G401.6 (cell line): ENCODE results near the gene OR10H3.
"Not testable (repeated sequence)": the region's sequence is repeated elsewhere in the genome, so short reads cannot be mapped to it uniquely, and the experiment has no call there.

Source experiments
- FAIRE-seq: peaks from 2 replicates; lab custom pipeline; 2012; peaks lifted over from hg19 to GRCh38; lab: Jason Lieb, UNC

The OR10H3 gene

GRCh38 chr19:15779756-15780476, 42.1 kb downstream of the OR10H3 start:
- FAIRE-seq = no peak

DNA sequence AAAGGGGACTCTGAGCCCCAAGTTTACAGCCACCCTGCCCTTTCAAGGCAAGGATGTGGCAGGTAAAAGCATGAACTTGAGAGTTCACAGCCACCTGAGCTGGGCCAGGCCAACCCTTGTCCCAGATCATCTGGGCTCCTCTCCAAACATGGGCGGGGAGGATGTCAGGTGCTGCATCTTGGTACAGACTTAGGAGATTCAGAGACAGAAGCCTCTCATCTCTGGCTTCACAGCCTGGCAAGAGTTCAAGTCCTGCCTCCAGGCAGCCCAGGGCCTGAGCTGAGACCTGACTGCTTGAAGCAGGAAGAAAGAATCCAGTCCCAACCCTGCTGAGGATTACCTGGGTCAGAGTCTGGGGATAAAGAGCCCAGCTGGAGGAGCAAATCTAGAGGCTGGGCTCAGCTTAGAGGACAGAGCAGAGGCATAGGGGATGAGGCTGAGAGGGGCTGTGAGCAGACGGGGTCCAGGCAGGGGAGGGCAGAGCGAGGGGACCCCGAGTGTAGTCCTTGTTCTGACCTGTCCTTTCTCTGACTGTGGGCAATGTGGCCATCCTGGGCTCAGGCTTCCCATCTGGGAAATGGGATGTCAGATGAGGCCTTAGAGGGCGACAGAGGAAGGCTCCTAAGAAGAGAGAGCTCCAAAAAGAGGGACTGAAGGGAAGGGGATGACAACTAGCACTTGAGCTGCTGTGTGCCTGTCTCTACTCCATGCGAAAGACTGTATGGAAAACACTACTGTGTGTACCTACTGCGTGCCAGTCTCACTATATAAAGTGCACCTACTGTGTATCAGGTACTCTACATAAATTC, 43.0 kb downstream of the OR10H3 start:
- FAIRE-seq = no peak

DNA sequence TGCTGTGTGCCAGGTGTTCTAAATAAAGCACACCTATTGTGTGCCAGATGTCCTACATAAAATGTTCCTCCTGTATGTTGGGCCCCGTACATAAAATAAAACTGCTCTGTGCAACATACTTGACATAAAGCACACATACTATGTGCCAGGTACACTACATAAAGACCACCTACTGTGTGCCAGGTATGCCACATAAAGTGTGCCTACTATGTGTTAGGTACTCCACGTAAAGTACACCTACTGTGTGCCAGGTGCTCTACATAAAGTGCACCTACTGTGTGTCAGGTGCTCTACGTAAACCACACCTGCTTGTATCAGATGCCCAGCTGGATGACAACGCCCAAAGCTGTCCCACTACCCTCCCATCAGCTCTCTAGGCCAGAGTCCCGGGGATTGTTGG, 43.9 kb downstream of the OR10H3 start:
- FAIRE-seq = no peak

DNA sequence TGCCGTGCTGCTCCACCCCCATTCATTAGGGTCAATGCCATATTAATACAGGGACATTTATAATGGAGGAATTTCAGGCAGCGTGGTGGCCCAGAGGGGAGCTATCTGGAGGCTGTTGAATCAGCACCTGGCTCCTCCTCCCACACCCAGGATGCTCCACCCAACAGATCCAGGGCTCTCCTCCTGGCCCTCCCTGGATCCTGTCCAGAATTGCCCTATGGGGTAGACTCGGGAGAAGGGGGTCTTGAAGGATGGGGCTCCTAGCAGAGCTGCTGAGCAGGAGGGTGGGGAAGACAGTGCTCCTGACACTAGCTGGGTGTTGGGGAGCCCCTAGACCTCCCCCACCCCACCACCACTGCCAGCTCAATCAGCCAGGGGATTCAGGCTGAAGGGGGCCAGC, 44.4 kb downstream of the OR10H3 start:
- no peak for FAIRE-seq

GRCh38 chr19:15782896-15783295, 45.1 kb downstream of the OR10H3 start:
- FAIRE-seq = not testable (repeated sequence)

- FAIRE-seq = no peak
These were observed 49.9 kb downstream of the OR10H3 start, which contains the start of gene OR10H5 for GRCh38 chr19:15787611-15788155. Gene OR10H5, plus strand, starts transcription at chr19:15787661. Its CDS starts 6,388 bp downstream, at chr19:15794049.

DNA sequence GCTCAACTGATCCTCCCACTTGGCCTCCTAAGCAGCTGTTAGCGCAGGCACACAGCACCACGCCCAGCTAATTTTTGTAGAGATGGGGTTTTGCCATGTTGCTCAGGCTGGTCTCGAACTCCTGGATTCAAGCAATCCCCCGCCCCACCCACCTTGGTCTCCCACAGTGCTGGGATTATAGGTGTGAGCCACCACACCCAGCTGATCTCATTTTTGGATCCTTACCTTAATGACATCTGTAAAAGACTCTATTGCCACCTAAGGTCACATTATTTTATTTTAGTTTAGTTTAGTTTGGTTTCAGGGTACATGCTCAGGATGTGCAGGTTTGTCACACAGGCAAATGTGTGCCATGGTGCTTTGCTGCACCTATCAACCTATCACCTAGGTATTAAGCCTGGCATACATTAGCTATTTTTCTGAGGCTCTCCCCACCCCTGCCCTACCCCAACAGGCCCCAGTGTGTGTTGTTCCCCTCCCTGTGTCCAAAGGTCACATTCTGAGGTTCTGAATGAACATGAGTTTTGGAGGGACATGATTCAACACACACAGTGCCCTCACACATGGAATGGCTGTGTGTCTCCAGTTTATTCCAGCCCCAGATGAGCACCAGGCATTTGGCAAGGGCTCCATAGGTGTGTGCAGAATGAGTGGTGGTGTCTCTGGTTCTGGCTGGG, 50.9 kb downstream of the OR10H3 start:
- FAIRE-seq = no peak

DNA sequence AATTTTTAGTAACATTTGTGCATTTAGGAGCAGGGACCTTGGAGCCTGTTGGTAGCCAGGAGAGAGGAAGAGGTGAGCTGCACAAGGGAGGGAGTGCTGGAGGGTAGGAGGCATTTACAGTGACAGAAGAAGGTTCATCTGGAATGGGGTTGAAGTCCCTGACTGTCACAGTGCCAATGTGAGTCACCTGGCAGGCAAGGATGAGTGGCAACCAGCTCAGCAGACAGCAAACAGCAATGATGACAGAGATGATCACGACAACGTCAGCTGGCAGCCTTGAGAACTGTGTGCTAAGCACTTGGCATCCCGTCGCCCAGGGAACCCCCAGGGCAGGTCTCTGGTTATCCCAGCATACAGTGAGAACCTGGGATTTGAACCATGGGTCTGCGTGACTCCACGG, 52.3 kb downstream of the OR10H3 start:
- no peak for FAIRE-seq
